ENCODE data around the gene CLOCK.

CLOCK gene

DNA sequence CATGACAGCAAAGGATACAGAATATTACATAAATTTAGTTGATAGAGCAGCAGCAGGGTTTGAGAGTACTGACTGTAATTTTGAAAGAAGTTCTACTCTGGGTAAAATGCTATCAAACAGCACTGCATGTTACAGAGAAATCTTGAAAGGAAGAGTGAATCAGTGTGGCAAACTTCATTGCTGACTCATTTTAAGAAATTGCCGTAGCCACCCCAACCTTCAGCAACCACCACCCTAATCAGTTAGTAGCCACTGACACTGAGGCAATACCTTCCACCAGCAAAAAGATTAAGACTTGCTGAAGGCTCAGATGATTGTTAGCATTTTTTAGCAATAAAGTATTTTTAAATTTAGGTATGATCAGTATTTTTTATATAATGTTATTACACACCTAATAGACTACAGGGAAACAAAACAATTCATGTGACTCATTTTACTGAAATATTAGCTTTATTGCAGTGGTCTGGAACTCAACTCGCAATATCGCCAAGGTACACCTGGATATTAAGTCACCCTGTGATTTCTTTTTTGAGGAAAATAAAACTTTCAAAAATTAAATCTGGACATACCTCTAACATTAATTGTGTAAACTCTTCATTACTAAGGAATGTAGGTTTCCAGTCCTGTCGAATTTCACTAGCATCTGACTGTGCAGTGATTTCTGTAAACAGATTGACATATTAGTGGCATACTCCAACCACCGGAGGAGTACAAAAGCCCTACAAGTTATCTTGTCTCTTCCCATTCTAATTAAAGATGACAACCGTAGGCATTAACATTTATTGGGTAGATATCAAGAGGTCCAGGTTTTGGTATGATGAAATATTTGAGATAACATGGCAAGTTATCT is 71.1 kb downstream of the CLOCK start:
- no peak for DNase-seq

DNA sequence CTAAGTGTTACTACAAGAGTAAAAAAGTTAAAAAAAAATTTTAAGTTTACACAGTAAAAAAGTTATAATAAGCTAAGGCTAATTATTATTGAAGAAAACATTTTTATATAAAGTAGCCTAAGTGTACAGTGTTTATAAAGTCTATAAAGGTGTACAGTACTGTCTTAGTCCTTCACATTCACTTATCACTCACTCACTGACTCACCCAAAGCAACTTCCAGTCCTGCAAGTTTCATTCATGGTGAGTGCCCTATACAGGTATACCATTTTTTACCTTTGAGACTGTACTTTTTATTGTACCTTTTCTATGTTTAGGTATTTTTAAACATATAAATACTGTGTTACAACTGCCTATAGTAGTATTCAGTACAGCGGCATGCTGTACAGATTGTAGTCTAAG is 76.7 kb downstream of the CLOCK start:
- DNase-seq = no peak

DNA sequence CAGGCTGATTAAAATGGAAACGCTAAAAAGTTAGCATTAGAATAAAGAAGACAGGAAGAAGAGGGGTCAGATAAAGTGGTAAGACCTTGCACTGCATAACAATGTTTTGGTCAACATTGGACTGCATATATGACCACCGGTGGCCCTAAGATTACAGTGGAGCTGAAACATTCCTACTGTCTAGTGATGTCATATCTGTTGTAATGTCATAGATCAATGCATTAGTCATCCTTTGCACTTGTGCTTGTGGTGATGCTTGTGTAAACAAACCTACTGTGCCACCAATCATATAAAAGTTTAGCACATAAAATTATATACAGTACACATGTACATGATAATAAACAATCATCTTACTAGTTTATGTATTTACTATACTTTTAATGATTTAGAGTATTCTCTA is 78.0 kb downstream of the CLOCK start:
- DNase-seq = no peak

DNA sequence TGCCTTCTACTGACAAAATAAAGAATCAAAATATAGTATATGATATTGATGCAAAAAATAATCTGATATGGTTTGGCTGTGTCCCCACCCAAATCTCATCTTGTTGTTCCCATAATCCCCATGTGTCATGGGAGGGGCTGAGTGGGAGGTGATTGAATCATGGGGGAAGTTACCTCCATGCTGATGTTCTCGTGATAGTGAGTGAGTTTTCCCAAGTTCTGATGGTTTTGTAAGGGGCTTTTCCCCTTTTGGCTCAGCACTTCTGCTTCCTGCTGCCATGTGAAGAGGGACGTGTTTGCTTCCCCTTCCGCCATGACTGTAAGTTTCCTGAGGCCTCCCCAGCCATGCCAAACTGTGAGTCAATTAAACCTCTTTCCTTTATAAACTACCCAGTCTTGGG is 80.7 kb downstream of the CLOCK start:
- DNase-seq = no peak

DNA sequence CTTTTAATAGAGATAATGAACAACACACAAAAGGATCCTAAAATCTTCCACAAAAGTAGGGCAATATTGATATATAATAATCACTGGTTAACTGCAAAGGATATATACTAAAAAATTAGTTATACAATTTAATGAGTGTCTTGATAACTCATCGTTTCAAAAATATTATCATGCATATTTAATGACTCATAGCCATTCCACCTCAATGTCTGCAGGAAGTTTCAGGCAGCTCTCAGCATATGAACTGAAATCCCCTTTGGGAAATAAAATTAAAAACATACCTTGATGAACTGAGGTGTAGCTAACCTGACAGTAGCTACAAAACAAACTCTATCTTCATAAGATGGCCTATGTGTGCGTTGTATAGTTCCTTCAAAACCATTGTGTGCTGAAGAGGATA is 88.1 kb downstream of the CLOCK start:
- no peak for DNase-seq

DNA sequence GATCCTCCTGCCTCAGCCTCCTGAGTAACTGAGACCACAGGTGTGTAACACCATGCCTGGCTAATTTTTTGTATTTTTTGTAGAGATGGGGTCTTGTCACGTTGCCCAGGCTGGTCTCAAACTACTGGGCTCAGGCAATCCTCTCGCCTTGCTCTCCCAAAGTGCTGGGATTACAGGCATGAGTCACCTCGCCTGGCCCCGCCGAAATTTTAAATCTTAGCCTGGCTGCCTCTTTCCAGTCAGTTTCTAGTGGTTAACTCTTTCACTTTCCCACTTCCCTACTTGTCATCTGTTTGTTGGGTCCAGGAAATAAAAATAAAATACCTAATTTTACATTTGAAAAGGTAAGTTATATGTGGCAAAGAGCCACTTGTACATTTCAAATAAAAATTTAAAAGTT is 88.5 kb downstream of the CLOCK start:
- no peak for DNase-seq

DNA sequence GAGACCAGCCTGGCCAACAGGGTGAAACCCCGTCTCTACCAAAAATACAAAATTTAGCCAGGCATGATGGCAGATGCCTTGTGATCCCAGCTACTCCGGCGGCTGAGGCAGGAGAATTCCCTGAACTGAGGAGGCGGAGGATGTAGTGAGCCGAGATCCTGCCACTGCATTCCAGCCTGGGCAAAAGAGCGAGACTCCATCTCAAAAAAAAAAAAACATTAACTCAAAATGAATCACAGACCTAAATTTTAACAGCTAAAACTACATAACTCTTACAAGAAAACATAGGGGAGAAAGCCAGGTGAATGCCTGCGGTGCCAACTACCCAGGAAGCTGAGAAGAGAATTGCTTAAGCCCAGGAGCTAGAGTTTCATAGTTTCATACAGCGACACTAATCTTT is 96.1 kb downstream of the CLOCK start:
- DNase-seq = no peak

DNA sequence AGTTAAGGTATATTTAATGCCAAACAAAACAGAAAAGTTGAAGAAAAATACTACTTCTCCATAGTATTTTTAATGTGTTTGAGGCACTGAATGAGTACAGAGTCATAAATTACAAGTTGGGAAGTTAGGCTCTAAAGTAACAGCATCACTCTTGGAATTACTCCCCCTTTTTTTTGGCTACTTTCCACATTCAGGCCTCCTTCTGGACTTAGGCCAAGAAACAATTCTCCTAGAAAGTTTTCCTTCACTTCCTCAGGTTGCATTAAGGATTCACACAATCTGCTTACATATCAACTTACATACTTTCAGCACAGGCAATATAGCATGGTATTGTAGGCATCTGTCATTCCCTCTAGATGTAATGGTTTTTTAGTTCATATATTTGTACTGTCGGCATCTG is 98.9 kb downstream of the CLOCK start:
- DNase-seq = no peak

DNA sequence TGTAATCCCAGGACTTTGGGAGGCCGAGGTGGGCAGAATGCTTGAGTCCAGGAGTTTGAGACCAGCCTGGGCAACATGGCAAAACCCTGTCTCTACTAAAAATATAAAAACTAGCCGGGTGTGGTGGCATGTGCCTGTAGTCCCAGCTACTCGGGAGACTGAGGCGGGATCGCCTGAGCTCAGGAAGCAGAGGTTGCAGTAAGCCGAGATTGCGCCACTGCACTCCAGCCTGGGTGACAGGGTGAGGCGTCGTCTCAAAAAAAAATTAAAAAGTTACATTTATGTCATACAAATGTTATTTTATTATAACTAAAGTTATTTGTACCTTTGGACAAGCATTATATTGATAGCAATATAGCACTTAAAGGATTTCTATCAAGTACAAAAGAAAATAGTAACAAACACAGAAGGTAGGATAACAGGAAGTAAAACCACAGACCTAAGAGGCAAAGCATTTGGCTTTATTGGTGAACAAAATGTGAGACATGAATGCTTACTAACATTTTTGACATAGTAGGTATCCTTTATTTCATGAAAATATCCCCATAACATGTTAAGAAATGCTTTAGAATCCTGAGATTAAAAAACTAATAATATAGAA is 99.5 kb downstream of the CLOCK start:
- DNase-seq = no peak

DNA sequence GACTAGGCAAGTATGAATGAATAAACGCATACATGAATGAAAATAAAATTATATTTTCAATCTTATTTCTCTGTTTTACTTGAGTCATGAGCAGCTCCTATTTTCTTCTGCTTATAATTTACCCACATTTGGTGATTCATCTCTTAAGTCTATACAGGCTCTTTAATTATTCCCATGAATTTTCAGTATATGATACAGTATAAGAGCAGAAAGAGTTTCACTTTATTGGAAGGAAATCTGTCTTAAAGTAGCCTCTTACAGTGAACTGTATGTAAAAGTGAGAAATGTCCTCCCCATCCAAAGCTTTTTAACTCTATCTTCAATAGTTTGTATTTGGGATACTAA is 100.2 kb downstream of the CLOCK start:
- DNase-seq = no peak

DNA sequence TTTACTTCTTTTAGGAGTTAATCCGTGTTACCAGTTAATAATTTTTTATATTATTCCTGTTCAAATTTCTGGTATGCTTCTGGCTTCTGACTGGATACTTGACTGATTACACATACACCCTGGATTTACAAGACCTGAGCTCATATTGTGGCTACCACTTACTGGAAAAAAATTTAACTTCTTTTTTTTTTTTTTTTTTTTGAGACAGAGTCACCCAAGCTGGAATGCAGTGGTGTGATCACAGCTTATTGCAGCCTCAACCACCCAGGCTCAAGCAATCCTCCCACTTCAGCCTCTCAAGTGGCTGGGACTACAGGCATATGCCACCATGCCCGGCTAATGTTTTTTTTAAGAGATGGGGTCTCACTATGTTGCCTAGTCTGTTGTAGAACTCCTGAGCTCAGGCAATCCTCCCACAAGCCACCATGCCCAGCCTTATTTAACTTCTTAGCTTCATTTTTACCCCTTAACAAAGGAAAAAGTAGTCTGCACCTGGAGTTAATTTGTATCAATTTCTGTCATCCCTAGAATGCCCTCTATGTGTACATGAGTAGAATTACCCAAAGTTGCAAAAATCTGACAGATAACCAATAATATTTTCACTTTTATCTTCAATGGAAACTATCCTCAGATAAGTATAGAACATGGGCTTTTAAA is 100.7 kb downstream of the CLOCK start:
- no peak for DNase-seq

DNA sequence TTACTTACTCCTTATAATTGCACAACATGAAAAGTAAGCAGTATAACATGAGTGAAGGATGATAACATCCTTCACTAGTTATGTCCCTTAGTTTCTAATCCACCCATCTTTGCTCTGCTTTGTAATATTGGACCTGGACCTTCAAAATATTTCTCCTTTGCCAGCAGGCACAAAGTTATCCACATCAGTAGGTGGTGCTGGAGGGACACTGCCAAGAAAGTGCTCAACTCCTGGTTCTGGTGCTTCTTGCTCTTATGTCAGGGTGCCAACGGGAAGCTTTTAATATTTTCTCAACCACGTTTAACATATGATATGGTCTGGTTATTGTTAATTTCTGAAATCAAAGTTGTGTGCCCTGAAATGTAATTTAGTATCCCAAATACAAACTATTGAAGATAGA is 101.9 kb downstream of the CLOCK start:
- no peak for DNase-seq

DNA sequence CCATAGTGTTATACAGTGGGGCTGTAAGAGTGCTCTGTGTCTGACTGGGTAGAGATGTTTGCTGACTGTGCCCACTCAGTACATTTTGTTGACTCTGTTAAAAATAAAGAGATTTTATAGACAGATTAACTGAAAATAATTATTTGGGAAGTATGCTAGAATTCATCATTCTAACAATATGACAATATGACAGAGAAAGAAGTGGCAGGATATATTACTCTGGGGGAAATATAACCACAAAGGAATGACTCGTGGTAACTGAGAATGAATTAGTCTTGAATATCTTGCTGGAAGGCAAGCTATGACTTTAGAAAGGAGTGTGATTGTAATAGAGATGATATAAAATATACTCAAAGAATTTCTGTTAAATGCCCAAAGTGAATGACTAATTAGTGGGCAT is 104.2 kb downstream of the CLOCK start:
- no peak for DNase-seq

DNA sequence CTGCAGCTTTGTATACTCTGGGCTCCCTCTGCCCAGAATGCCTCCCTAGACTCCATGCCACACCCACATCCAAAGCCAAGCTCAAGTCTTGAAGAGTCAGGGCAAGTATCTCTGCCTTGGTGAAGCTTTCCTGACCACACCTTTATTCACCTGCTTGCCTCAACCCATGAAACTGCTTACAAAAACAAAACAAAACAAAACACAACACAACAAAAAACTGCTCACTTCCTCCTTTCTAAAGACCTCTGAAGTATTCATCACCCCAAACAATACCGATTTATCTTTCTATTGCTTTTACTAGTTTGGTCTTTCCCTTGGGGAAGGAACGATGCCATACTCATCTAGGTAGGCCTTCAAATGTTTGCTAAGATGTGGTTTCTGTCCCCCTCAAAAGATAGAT is 105.9 kb downstream of the CLOCK start:
- no peak for DNase-seq

DNA sequence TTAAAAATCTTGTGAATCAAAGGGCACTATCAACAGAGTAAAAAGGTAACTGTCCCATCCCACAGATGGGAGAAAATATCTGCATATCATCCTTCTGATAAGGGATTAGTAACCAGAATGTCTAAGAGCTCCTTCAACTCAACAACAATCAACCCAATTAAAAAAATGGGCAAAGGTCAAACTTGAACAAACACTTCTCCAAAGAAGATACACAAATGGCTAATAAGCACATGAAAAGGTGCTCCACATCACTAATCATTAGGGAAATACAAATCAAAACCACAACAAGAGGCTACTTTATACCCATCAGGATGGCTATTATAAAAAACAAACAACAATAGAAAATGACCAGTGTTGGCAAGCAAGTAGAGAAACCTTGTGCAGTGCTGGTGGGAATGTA is 107.7 kb downstream of the CLOCK start:
- no peak for DNase-seq

DNA sequence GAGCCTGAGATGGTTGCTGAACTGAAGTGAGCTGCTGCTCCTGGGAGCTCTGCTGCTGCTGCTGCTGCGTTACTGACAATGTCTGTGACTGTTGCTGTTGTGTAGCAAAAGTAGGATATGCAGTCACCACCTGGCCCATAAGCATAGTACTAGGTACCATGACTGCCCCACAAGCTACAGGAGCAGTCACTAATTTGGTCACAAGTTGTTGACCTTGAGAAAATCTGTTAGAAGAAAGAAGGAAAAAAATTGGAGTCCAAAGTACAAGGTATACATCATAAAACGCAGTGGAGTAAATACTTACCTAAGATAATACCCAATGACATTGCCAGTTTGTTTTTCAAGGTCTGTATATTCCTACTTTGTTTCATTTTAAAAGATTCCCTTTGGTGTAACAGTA is 108.4 kb downstream of the CLOCK start:
- no peak for DNase-seq

DNA sequence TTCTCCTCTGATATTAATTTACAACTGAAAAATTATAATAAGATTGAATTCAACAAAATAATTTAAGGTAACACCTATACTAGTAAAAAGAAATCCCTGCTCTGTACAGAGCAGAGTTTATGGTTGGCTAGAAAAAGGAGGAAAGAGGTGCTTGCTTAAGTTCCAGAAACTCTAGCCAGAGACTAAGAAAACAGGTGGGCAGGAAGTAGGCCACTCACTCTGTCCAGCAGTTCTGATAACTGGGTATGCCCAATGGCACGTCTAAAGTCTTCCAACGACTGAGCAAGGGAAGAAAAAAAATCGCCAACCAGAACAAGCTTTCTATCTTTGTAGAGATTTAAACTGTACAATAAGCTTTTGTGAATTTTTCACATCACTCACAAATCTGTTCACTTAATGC is 108.9 kb downstream of the CLOCK start:
- no peak for DNase-seq

DNA sequence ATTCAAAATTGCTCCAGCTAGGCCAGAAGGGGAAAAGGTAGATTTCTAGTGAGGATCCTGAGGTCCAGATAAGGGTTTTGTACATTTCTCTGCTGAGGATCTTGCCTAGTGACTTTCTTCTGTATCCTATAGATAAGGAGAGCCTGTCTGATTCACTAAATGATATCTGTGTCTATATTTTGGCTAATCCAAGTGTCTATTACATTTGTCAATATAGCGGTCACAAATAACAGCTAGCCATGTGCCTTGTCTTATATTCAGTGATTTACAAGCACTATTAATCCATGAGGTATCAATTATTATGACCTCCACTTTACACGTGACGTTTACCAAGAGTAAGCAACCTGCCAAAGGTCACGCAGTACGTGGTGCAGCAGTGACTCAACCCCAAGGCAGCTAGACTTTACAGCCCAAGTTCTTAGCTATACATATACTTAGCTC is 109.3 kb downstream of the CLOCK start:
- DNase-seq = no peak

DNA sequence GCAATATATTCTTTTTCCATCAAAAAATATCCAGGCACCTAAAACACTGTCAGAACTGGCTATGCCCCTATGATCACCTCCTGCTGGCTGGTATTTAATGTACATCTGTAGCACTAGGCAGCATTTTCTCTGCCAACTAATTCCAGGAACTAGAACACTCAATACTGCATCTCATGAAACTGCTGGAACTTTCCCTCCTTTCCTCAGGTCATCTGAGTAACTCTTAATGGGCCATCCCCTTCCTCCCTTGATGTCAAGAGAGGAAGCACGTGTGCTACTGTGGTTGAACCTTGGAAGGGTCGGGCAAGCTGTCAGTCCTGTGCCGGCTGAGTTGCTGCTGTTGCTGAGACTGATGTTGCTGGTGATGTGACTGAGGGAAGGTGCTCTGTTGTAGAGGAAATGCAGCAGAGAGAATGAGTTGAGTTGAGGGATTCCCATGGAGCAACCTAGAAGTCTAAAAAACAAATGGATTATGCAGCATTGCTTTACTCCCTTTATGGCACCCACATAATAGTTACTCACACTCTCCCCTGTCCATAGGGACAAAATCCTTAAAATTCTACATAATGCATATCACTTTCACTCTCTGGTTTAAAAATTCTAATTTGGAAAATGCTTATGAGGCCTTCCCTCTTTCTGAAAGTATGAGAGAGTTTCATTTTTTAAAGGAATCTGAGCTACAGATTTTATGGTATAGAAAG is 111.4 kb downstream of the CLOCK start:
- no peak for DNase-seq

DNA sequence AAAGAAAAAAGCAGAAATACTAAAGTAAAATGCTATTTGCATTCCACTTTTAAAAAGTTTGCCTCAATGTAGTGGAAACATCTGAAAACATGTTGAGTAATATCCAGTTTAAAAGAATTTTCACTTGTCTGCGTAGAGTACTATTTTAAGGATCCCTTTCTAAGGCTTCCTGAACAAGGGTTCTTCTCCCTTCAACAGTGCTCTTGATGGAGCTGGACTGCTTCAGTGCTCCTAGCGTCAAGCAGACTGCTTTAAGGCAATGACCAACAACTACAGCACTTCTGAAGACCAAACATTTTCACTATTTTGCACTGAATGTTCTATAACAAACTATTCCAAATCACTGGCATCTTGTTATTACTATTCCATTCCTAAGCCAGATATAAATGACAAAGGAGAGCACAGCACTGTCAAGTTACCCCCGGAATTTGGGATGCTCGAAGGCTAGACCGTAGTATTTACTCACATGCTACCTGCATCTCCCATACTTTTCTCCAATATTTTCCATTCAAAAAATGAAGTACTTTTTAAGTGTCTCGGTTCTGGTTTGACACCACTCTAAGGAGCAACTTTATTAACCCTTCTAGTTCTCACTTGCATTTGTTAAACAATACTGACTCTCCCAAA is 114.9 kb downstream of the CLOCK start:
- DNase-seq = no peak

DNA sequence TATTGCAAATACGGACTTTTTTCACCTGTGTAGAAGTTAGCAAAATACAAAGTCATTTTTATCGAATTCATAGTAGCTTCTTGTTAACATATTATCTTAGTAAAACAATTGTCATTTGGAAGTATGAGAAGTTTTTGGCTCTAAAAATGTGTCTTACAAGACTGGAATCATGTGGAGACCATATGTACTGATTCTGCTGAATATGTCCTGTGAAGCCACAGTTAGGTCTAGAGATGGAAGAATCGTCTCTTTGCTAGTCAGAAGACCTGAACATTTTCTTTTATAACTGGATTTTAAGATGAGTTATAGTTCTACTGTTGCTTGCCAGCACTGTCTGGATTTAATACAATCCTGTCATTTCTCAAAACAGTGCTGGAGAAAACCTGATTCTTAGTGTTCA is 121.9 kb downstream of the CLOCK start:
- no peak for DNase-seq

DNA sequence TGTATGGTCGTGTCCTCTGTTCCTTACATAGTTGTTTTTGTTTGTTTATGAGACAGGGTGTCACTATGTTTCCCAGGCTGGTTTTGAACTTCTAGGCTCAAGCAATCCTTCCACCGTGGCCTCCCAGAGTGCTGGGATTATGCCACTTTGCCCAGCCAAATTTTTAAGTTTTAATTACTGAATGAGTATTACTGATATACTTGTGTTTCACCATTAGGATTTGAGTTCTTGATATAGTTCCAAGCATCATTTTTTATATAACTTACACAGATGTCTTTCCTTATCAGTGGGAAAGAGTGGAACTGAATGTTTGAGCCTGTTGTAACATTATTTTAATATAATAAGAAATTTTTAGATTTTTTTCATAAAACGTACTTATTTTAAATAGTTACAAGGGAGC is 130.5 kb downstream of the CLOCK start:
- no peak for DNase-seq

DNA sequence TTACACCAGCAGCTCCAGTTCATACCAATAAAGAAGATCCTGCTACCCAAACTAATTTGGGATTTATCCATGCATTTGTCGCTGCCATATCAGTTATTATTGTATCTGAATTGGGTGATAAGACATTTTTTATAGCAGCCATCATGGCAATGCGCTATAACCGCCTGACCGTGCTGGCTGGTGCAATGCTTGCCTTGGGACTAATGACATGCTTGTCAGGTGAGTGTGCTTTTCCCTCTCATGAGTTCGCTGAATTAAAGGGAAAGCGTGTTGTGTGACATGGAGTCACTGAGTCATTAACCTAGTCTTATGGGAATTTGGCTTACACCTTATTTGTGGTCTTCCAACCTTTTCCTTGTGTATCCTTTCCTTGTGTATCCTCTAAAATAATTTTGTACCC is 135.1 kb downstream of the CLOCK start:
- no peak for DNase-seq
